Anterior cingulate cortex (tissue), 58 donors: ENCODE measurements around the gene MRPL12.
A peak's percentile ranks its signal among the peaks of the same experiment; 100 is the strongest.

Source experiments
- DNase-seq, 58 donors: peaks; one replicate each; lab custom pipeline; 2025; lab: John Stamatoyannopoulos, UW

Gene MRPL12

DNA sequence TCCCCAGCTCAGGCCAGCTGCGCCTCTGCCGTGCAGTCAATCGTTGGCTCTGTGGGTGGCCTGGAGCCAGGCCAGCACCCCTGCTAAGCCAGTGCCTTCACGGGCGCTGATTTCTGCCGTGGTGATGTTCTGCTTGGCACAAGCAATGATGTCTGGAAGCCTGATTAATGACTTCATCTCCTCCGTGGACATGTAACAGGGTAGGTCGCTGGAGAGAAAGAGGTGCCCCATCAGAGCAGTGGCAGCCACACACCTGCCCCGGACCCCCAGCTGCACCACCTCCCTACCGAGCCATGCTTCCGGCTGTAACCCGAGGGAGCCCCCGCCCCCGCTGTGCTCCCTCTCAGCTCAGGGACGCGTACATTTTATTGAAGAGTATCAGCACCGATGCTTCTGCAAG, 21.5 kb upstream of the MRPL12 start:
- peak in 6 of 58 donors; percentile 9 to 44 (median 20) for DNase-seq

- peak in 2 of 58 donors; percentile 18 to 32 for DNase-seq
Observed at GRCh38 chr17:81682565-81683207, 20.5 kb upstream of the MRPL12 start.

DNA sequence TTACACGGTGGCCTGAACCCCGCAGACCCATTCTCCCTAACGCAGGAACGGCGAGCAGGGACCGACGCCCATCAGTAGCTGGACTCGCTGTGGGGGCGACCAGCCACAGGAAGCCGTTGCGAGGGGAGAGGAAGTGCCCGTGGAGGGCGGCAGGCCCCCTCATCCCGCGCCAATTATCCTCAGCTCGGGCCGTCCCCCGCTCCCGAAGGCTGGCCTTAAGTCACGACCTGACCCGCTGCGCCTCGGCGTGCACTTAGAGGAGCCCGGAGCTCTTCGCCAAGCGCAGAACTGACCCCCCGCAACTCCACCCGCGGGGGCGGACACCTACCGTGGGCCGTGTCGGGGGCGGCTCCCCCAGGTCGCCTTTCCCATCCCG, 20.0 kb upstream of the MRPL12 start:
- peak in 3 of 58 donors; percentile 27 to 39 (median 39) for DNase-seq

DNA sequence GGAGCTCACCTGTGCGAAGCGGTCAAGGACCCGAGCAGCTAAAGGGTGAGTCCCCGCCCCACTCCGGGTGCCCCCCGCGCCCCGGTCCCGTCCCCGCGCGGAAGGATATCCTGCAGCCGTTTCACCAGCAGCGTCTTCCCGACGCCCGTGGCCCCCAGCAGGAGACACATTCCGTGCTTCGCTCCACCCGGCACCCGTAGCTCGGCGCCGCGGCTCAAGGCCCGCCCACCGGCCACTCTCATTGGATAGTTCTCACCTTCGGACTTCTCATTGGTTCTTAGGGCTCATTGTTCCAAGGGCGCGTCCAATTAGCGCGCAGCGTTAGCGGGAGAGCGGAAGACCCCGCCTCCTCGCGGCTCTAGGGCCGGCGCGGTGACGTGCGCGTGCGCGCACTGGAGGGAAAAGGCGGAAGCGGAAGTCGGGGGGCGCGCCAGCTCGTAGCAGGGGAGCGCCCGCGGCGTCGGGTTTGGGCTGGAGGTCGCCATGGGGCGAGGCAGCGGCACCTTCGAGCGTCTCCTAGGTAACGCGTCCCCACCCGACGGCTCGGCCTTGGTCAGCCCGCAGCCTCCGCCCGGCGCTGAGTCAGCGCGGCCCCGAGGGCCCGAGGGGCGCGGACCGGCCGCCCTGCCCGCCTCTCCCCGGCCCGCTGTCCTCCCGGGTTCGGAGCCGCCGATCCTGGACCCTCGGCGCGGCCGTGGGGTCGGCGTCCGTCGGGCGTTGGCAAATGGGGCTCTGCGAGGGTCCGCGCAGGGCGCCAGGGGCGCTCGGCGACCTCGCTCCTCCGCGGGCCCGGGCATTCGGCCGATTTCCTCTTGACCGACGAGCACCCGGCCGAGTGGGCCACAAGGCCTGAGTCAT, 19.4 kb upstream of the MRPL12 start, which contains the start of the genes ARL16 and HGS:
ARL16 (minus strand) TSS at position 214 of the 858 bp plus-strand sequence; CDS start at position 170, 44 bp downstream.
HGS (plus strand) TSS at position 428 of the 858 bp plus-strand sequence; CDS start at position 484, 56 bp downstream.
- peak; percentile 76 to 99 (median 96) for DNase-seq

DNA sequence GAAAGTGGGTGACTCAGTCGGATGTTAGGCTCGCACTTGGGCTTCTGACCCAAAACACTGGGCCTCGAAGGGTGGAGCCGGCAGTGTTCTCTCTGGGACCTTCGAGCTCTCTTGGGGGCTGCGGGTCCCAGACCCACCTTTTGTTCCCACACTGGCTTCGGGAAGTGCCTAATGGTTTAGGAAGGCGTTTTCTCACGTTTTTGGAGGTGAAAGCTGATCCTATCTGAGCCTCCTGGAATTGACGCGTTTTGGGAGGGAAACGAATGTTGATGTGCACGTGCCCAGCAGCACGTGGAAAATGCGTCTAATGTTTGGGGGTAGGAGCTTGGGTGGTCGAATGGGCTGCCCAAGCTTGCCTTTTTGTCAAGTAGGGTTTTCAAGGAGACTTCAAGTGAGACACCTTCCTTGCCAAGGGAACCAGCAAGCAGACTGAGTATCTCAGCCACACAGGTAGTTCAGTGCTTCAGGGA, 18.7 kb upstream of the MRPL12 start:
- DNase-seq: no peak

GRCh38 chr17:81685108-81685507, 18.1 kb upstream of the MRPL12 start:
- DNase-seq: peak in 1 of 58 donors; percentile 18

- no peak for DNase-seq
Observed at GRCh38 chr17:81686614-81687013, 16.6 kb upstream of the MRPL12 start.

DNA sequence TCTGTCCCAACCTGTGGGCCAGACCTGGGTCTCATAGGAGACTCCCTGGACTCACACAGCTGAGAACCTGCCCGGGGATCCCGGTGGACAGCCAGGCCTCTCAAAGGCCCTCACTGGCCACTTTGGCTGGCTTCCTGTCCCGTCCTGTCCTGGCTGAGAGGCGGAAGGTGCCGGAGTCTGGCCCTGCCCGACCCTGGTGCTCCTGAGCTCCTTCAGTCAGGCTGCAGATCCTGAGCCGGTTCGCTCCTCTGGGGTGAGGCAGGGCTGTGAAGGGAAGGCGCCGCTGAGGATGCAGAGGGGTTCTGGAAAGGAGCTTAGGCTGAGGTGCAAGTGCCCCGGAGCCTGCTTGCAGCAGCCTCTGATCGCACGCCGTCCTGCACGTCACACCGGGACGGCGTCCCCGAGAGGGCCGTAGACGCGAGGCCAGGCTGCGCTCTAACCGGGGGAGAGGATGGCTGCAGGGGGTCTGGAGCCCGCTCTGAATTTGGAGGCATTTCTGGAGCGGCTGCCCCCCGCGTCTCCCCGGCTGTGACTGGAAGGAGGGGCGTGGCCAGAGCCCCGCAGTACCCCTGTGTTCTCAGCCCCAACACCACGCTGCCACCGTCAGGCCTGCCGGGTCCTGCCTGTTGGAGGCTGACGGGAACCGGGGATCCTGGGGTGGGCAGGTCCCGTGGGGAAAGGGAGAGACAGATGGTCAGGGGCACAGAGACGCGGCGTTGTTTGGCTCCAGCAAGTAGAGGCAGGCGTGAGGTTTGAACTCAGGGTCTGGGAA, 15.2 kb upstream of the MRPL12 start:
- no peak for DNase-seq

GRCh38 chr17:81688616-81689015, 14.6 kb upstream of the MRPL12 start:
- DNase-seq: no peak

DNA sequence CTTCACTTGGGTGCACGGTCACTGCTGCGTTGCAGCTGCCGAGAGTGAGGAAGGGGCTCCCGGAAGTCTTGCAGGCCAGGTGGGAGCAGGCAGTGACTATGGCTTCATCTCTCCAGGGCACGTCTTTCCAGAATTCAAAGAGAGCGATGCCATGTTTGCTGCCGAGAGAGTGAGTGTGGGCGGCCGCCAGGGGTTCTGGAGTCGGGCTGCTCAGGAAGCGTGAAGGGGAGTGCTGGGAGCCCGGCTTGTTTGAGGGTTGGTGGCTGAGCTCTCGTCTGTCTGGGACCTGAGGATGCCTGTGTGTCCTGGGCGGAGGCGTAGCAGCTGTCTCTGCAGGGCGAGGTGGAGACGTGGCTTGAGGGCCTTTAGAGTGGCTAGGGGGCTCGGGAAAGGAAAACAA, 13.1 kb upstream of the MRPL12 start:
- DNase-seq: no peak

DNA sequence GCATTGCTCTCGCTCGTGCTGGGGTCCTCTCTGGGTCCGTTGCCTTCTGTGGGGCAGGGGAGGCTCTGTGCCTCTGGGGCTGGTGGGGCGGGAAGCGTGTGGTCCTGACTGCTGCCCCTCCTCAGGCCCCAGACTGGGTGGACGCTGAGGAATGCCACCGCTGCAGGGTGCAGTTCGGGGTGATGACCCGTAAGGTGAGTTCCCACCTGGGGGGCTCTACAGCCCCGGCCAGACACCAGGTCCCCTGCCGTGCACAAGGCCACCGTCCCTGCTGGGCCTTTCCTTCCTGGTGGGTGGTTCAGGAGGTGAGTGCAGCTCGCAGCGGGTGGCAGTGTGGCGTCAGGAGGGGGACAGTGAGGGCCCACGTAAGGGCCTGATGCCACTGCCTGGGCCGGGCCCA, 12.6 kb upstream of the MRPL12 start:
- DNase-seq: no peak

GRCh38 chr17:81691196-81691595, 12.0 kb upstream of the MRPL12 start:
- DNase-seq: no peak

- DNase-seq: no peak
Observed at GRCh38 chr17:81691608-81692007, 11.6 kb upstream of the MRPL12 start.

- DNase-seq: no peak
Observed at GRCh38 chr17:81693509-81694210, 9.5 kb upstream of the MRPL12 start.

GRCh38 chr17:81694810-81695209, 8.4 kb upstream of the MRPL12 start:
- no peak for DNase-seq

GRCh38 chr17:81695211-81695610, 8.0 kb upstream of the MRPL12 start:
- no peak for DNase-seq

- DNase-seq: no peak
Observed at GRCh38 chr17:81695801-81696200, 7.4 kb upstream of the MRPL12 start.

GRCh38 chr17:81696218-81696941, 6.8 kb upstream of the MRPL12 start:
- DNase-seq: no peak

DNA sequence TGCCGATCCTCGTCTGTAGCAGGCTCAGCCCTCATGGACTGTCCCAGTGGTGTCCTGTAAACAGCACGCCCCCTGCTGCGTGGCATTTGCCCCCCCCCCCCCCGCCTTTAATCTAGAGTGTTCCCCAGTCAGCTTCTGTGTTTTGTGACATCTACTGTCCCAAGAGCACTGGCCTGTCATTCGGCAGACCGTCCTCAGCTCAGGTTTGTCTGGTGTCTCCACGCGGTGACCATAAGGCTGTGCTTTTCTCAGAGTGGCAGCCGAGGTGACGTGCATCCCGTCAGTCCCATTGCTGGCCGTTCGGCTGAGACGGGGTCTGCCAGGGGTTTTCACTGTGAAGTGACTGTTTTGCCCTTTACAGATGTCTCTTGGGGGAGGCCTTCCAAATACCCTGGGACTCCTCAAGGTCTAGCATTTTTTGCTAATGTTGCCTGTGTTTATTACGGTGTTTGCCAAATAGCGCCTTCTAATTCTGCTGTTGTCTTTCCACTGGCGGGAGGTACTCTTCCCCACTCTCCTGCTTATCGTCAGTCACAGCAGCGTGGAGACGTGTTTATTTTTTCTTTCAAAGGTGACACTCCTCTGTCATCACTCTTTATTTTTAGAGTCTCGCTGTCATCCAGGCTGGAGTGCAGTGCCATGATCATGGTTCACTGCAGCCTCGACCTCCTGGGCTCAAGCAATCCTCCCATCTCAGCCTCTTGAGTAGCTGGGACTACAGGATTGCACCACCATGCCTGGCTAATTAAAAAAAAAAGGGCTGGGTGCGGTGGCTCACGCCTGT, 5.7 kb upstream of the MRPL12 start:
- no peak for DNase-seq
